HG03457 (cell line): Measurements from ENCODE around the gene COBL.

Source experiments
- ATAC-seq: cut with Tn5 transposase; IDR thresholded peaks from one replicate; pipeline ENCODE4 v1.9.1; 2021; ENCODE audit warnings: moderate number of reproducible peaks; ENCODE audit not compliant: unreplicated experiment

The COBL gene

GRCh38 chr7:51307651-51308210, 8.9 kb downstream of the COBL start:
- ATAC-seq, result no peak

- no peak for ATAC-seq
Measured at GRCh38 chr7:51306761-51307160, 9.8 kb downstream of the COBL start.

DNA sequence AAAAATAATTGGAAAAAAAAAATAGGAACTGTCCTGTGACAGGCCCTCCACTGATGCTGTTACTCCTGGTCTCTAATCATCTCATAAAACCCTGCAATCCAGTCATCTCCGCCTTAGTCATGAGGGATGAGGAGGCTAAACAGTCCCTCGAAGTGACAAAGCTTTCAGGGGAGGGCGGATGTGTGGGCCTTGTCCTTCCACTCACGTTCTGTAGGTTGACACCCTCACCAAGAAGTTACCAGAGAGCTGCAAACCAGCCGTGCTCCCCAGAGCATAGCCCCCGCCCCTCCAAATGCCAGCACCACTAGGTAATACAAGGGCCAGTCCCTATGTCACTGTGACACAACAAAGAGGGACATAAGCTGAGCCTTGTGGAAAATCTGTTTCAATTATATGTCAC, 11.9 kb downstream of the COBL start:
- ATAC-seq, result no peak

DNA sequence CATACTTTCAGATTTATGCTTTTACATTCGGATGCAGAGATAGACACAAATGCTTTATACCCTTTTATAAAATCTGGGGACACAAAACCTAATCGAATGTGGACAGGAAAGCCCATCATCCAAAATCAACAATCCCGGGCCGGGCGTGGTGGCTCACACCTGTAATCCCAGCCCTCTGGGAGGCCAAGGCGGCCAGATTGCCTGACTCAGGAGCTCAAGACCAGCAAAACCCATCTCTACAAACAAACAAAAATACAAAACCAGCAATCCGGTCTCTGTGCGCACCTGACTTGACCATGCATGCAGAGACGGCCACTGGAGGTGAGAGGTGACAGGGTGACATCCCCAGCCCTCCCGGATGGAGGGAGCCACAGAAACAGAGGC, 13.5 kb downstream of the COBL start:
- ATAC-seq, result no peak

DNA sequence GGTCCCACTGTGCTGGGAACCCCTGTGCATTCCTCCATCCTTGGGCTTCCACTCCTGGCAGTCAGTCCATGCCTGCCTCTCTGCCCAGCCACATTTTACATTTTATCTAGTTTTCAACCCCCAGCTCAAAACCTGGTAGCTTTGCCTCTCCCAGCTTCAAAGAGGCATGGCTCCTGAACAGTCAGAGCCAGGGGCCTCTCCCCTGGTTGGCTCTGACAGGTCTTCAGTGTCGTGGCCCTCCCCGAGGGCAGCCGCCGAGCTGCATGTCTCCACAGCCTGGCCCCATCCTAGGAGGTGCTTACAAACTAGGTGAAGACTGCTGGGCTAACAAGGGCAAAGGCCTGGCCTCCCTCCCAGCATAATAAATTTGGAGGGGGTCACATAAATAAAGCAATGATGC, 14.8 kb downstream of the COBL start:
- ATAC-seq, result no peak

- no peak for ATAC-seq
Measured at GRCh38 chr7:51300762-51301674, 15.6 kb downstream of the COBL start.

GRCh38 chr7:51299391-51300133, 17.0 kb downstream of the COBL start:
- no peak for ATAC-seq

DNA sequence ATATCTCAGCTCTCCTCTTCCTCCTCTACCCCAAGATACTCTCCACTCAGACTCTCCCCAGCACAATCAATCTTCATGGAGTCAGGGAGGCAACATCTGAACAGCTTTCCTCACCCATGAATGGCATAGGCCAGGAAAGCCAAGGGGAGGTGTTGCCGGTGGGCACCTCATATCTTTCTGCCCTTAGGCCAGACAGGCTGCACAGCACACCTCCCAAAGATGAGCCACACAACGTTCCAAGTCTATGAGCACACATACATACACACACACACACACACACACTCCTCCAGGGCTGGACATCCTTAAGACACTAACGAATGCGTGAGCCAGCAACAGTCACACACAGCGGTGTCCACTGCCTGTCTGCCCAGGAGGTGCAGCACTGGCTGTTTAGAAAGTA, 17.7 kb downstream of the COBL start:
- ATAC-seq, result no peak

DNA sequence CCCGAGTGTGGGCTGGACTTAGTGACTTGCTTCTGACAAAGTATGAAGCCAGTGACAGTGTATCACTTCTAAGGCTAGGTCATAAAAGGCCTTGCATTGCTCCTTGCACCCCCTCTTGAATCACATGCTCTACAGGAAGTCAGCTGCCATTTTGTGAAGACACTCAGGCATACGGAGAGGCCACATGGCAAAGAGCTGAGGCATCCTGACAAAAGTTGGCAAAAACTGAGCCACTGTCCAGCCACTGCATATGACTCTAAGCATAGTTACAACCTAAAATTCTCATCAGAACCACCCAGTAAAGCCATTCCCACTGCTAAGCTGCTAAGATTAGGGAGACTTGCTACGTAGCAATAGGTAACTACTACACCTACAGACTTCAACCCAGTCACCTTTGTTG, 18.6 kb downstream of the COBL start:
- ATAC-seq, result no peak

- ATAC-seq, result no peak
Measured at GRCh38 chr7:51295440-51296245, 21.0 kb downstream of the COBL start.

- ATAC-seq, result no peak
Measured at GRCh38 chr7:51292596-51292995, 24.0 kb downstream of the COBL start.

- no peak for ATAC-seq
Measured at GRCh38 chr7:51290702-51291540, 25.7 kb downstream of the COBL start.

DNA sequence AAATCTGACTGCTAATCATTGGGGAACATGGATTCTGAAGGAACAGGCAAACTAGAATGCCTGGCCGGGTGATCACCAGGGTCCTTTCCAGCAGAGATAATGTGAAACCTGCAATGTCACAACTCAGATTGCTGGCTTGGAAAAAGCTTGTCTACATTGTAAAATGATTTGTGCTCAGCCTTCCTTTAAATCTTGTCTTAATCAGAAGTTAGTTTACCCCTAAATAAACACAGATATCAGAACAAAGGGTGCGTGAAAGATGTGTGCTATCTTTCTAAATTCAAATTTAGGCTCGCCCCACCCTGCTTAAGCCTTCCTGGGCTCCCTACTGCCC, 26.3 kb downstream of the COBL start:
- no peak for ATAC-seq

GRCh38 chr7:51289623-51290303, 26.8 kb downstream of the COBL start:
- no peak for ATAC-seq

GRCh38 chr7:51288896-51289622, 27.6 kb downstream of the COBL start:
- no peak for ATAC-seq

- no peak for ATAC-seq
Measured at GRCh38 chr7:51286401-51286800, 30.2 kb downstream of the COBL start.

- no peak for ATAC-seq
Measured at GRCh38 chr7:51280156-51280555, 36.5 kb downstream of the COBL start.

DNA sequence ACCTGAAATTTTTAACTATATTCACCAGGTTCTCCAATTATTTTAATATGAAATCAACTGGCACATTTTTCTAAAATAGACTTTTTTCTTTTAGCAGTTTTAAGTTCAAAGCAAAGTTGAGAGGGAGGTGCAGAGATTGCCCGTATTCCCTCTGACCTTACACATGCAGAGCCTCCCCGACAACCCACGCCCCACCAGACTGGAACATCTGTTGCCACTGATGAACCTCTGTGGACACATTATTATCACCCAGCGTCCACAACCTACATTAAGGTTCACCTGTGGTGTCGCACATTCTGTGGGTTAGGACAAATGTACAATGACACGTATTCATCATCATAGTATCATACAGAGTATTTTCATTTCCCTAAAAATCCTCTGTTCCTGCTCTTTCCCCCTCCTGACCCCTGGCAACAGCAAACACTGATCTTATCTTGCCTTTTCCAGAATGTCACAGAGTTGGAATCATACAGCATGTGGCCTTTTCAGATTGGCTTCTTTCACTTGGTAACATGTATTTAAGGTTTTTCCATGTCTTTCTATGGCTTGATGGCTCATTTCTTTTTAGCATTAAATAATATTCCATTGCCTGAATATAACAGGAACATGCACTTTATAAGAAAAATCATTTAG, 37.1 kb downstream of the COBL start:
- no peak for ATAC-seq

- ATAC-seq, result no peak
Measured at GRCh38 chr7:51278797-51279196, 37.8 kb downstream of the COBL start.
